K562 (cell line): ENCODE data around the gene MALAT1. TPM values are rescaled to one million over a fixed set of nuclear protein-coding genes. Genes with fewer than 3 reads are reported as not detected.

ENCODE experiments used
- BACH1 ChIP-seq: fragments of 200-800 bp; sonication (Bioruptor generic); IDR thresholded peaks from 2 replicates; pipeline ENCODE4 v1.6.1; 2016; ENCODE audit warnings: missing genetic modification characterization, missing compliant biosample characterization
- JUND ChIP-seq, 2 experiments: IDR thresholded peaks; 2 replicates in 1 of 2; 3 replicates in 1 of 2; pipeline ENCODE4 v1.6.1; 2011; ENCODE audit warnings: borderline replicate concordance in 2 of 2, low read depth in 2 of 2, low read length in 2 of 2, improper control_type of control experiment in 1 of 2, missing biosample characterization in 1 of 2, missing genetic modification characterization in 1 of 2, missing genetic modification reagents in 1 of 2
- NR2C1 ChIP-seq, 2 experiments: fragments of 450-650 bp; IDR thresholded peaks; 2 replicates each; pipeline ENCODE4 v1.6.1; 2017; ENCODE audit warnings: mild to moderate bottlenecking in 2 of 2, antibody characterized with exemption in 1 of 2, inconsistent platforms in 1 of 2, missing compliant biosample characterization in 1 of 2, missing genetic modification characterization in 1 of 2
- PHF8 ChIP-seq: fragments of 200-600 bp; sonication (generic); IDR thresholded peaks from 2 replicates; pipeline ENCODE4 v1.6.1; 2012; ENCODE audit warnings: mixed run types, mild to moderate bottlenecking, inconsistent platforms, low read length, moderate library complexity, borderline replicate concordance
- POLR3G ChIP-seq: IDR thresholded peaks from 2 replicates; pipeline ENCODE4 v1.6.1; 2011; ENCODE audit not compliant: insufficient read length, insufficient replicate concordance; ENCODE audit errors: extremely low read depth
- SFPQ ChIP-seq: fragments of 200-400 bp; formaldehyde crosslinking; IDR thresholded peaks from 2 replicates; pipeline ENCODE4 v1.6.1; 2017; ENCODE audit warnings: mild to moderate bottlenecking, low read depth, low read length, moderate library complexity
- STAT5A ChIP-seq: IDR thresholded peaks from 2 replicates; pipeline ENCODE4 v1.6.1; 2012; ENCODE audit warnings: low read length, inconsistent platforms, borderline replicate concordance
- TCF7 ChIP-seq: sonication (generic); IDR thresholded peaks from 2 replicates; pipeline ENCODE4 v1.6.1; 2016; ENCODE audit warnings: antibody characterized with exemption, borderline replicate concordance
- YY1 ChIP-seq, 3 experiments: IDR thresholded peaks; 2 replicates each; pipeline ENCODE4 v1.6.1; 2011; ENCODE audit warnings: low read length in 2 of 3, mild to moderate bottlenecking in 2 of 3, moderate library complexity in 2 of 3, borderline replicate concordance in 1 of 3, control low read depth in 1 of 3, low read depth in 1 of 3; ENCODE audit not compliant: insufficient read depth in 3 of 3, insufficient replicate concordance in 2 of 3, control insufficient read depth in 1 of 3, insufficient read length in 1 of 3; ENCODE audit errors: extremely low read depth in 1 of 3
- ZBTB7A ChIP-seq: IDR thresholded peaks from 2 replicates; pipeline ENCODE4 v1.6.1; 2011; ENCODE audit warnings: low read depth, mild to moderate bottlenecking, low read length, moderate library complexity, borderline replicate concordance; ENCODE audit not compliant: control insufficient read depth
- polyA plus RNA-seq, 8 experiments: library from polyadenylated mRNA; depleted of rRNA in 4 of 8; stranded (reverse) in 5 of 8; unstranded in 3 of 8; fragments of >200 nt; fragmentation: Nextera tagmentation in 2 of 8; fragmentation: Illumina TruSeq in 1 of 8; extraction: Ambion mirVana in 2 of 8; extraction: Trizol in 1 of 8; gene quantifications; 2 replicates each; pipeline versions ENCODE4 v1.2.1 to v1.2.3, GENCODE V29; 2011 to 2014; ENCODE audit warnings: inconsistent platforms in 1 of 8, missing spikeins in 1 of 8
- total RNA-seq, 7 experiments: library from RNA; depleted of rRNA in 6 of 7; stranded (reverse); fragments of >200 nt in 6 of 7; fragmentation: Illumina TruSeq in 2 of 7; extraction: Trizol in 2 of 7; gene quantifications; 2 replicates each; pipeline versions ENCODE4 v1.2.1 to v1.2.3, GENCODE V29; 2011 to 2021; ENCODE audit warnings: low replicate concordance in 1 of 7
- TF ChIP-seq, protein P1 (sequence below), 2 experiments: fragments of 200-800 bp in 1 of 2; sonication (Bioruptor generic) in 1 of 2; sonication (generic) in 1 of 2; formaldehyde crosslinking in 1 of 2; IDR thresholded peaks in 1 of 2; conservative IDR thresholded peaks in 1 of 2; 2 replicates each; pipeline versions ENCODE4 v1.5.0 to v1.6.1; 2016 to 2020; ENCODE audit warnings: missing compliant biosample characterization in 1 of 2, missing genetic modification characterization in 1 of 2, missing genetic modification reagents in 1 of 2
- TF ChIP-seq, protein P2 (sequence below): sonication (generic); formaldehyde crosslinking; IDR thresholded peaks from 2 replicates; pipeline ENCODE4 v1.8.0; 2022; ENCODE audit warnings: missing genetic modification reagents, mild to moderate bottlenecking, borderline replicate concordance
- TF ChIP-seq, protein P3 (sequence below): sonication (generic); formaldehyde crosslinking; IDR thresholded peaks from 2 replicates; pipeline ENCODE4 v1.8.0; 2022; ENCODE audit warnings: mild to moderate bottlenecking, missing genetic modification reagents
- TF ChIP-seq, protein P4 (sequence below): fragments of 250-450 bp; sonication (Bioruptor Pico); IDR thresholded peaks from 2 replicates; pipeline ENCODE4 v1.8.0; 2022; ENCODE audit warnings: inconsistent platforms, mild to moderate bottlenecking, moderate library complexity, borderline replicate concordance

MALAT1 gene
- total and polyA plus RNA-seq, 9 of the 15 experiments (the other 6 are each of a cell fraction or from before 2014, with no cell fraction given): 363 to 8,715 (median 2,351) TPM

DNA sequence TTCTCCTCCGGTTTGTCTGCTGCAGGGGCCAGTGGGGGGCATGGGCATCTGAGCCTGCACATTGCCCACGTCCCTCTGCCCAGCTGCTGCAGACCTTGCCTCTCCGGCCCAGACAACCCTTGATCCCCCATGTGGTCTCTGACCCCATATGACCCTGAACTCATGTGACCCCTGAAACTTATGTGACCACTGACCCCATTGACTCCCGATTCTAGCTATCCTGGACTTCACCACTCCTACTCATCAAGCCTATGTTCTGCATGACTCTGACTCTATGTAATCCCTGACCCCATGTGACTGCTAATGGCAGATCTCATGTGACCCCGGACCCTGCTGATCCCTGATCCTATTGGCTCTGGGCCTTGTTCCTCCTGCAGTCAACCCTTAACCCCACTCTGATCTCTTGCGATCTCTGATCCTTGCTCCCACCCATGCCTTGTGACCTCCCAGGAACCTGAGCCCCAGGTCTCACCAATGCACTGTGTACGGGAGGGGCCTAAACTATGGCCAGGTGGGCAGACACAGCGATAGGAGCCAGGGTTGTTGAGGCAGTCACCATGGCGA lies 53.6 kb downstream of the MALAT1 start (continued):
- TF ChIP-seq YY1 (IDR thresholded peaks at IDR 0.05; ENCODE audit: borderline replicate concordance in 1 of 3, control insufficient read depth in 1 of 3, extremely low read depth in 1 of 3, insufficient read depth in 3 of 3, insufficient read length in 1 of 3, insufficient replicate concordance in 2 of 3, low read depth in 1 of 3, low read length in 2 of 3) (peak in 1 of 3 experiments; percentile 12), ZBTB7A (0 out of 2 replicates have a peak, but pooled peaks have one; percentile 4), PHF8 (no peak), POLR3G (no peak), JUND (IDR thresholded peaks at IDR 0.05; ENCODE audit: borderline replicate concordance, low read depth, low read length) (no peak), JUND (tag; IDR thresholded peaks at IDR 0.05; ENCODE audit: borderline replicate concordance, low read depth, low read length) (no peak), TCF7 (no peak), STAT5A (no peak), SFPQ (no peak), NR2C1 (IDR thresholded peaks at IDR 0.05) (no peak), NR2C1 (tag; IDR thresholded peaks at IDR 0.05) (no peak), BACH1 (tag) (no peak)
- TF ChIP-seq, protein P1, sequence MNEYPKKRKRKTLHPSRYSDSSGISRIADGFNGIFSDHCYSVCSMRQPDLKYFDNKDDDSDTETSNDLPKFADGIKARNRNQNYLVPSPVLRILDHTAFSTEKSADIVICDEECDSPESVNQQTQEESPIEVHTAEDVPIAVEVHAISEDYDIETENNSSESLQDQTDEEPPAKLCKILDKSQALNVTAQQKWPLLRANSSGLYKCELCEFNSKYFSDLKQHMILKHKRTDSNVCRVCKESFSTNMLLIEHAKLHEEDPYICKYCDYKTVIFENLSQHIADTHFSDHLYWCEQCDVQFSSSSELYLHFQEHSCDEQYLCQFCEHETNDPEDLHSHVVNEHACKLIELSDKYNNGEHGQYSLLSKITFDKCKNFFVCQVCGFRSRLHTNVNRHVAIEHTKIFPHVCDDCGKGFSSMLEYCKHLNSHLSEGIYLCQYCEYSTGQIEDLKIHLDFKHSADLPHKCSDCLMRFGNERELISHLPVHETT (CRISPR knock-in tag; conservative IDR thresholded peaks at IDR 0.05 in 1 of 2, IDR thresholded peaks at IDR 0.05 in 1 of 2): no peak
- TF ChIP-seq, protein P2, sequence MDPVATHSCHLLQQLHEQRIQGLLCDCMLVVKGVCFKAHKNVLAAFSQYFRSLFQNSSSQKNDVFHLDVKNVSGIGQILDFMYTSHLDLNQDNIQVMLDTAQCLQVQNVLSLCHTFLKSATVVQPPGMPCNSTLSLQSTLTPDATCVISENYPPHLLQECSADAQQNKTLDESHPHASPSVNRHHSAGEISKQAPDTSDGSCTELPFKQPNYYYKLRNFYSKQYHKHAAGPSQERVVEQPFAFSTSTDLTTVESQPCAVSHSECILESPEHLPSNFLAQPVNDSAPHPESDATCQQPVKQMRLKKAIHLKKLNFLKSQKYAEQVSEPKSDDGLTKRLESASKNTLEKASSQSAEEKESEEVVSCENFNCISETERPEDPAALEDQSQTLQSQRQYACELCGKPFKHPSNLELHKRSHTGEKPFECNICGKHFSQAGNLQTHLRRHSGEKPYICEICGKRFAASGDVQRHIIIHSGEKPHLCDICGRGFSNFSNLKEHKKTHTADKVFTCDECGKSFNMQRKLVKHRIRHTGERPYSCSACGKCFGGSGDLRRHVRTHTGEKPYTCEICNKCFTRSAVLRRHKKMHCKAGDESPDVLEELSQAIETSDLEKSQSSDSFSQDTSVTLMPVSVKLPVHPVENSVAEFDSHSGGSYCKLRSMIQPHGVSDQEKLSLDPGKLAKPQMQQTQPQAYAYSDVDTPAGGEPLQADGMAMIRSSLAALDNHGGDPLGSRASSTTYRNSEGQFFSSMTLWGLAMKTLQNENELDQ (CRISPR knock-in tag): no peak
- TF ChIP-seq, protein P3, sequence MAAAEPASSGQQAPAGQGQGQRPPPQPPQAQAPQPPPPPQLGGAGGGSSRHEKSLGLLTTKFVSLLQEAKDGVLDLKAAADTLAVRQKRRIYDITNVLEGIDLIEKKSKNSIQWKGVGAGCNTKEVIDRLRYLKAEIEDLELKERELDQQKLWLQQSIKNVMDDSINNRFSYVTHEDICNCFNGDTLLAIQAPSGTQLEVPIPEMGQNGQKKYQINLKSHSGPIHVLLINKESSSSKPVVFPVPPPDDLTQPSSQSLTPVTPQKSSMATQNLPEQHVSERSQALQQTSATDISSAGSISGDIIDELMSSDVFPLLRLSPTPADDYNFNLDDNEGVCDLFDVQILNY (CRISPR knock-in tag): 0 out of 2 replicates have a peak, but pooled peaks have one; percentile 33
- TF ChIP-seq, protein P4, sequence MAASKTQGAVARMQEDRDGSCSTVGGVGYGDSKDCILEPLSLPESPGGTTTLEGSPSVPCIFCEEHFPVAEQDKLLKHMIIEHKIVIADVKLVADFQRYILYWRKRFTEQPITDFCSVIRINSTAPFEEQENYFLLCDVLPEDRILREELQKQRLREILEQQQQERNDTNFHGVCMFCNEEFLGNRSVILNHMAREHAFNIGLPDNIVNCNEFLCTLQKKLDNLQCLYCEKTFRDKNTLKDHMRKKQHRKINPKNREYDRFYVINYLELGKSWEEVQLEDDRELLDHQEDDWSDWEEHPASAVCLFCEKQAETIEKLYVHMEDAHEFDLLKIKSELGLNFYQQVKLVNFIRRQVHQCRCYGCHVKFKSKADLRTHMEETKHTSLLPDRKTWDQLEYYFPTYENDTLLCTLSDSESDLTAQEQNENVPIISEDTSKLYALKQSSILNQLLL (CRISPR knock-in tag): no peak
